ENCODE results near the gene RND1. TPM values are rescaled to one million over a fixed set of nuclear protein-coding genes. Genes with fewer than 3 reads are reported as not detected.

RND1 gene
- total and polyA plus RNA-seq, 2 of the 13 experiments (the other 11 are each of a cell fraction or from before 2014, with no cell fraction given): 1.8 to 1.9 TPM

DNA sequence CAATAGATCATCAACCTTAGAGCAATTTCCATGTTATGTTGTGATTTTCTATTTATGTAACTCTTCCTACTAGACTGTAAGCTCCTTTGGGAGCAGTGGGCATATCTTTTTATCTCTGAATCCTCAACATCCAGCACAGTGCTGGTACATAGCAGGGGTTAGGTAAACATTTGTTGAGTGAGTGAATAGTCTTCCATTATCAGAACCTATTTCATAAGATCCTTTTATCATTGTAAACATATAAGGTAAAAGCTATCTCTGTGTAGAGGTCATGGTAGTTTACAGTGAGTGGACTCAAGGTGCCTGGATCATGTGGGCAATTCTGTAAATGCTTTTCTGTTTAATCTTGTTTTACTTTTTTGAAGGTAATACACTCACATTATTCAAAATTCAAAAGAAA is 44.5 kb upstream of the RND1 start (continued):
- TF ChIP-seq AKNA (CRISPR knock-in tag; IDR thresholded peaks at IDR 0.05; ENCODE audit: borderline replicate concordance) (no peak), FOXM1 (CRISPR knock-in tag; IDR thresholded peaks at IDR 0.05) (no peak), KLF12 (CRISPR knock-in tag; IDR thresholded peaks at IDR 0.05; ENCODE audit: borderline replicate concordance) (no peak), ZNF256 (CRISPR knock-in tag; conservative IDR thresholded peaks at IDR 0.05) (no peak), JDP2 (CRISPR knock-in tag; IDR thresholded peaks at IDR 0.05; ENCODE audit: borderline replicate concordance) (no peak), ZNF749 (CRISPR knock-in tag; IDR thresholded peaks at IDR 0.05; ENCODE audit: borderline replicate concordance) (no peak), THAP11 (CRISPR knock-in tag; IDR thresholded peaks at IDR 0.05) (peak; percentile 74), GZF1 (CRISPR knock-in tag; IDR thresholded peaks at IDR 0.05) (no peak), MIXL1 (CRISPR knock-in tag; IDR thresholded peaks at IDR 0.05) (peak; percentile 94), STAT5B (CRISPR knock-in tag; IDR thresholded peaks at IDR 0.05) (peak; percentile 69; the same call in 1 of the 2 replicates), ZNF264 (CRISPR knock-in tag; IDR thresholded peaks at IDR 0.05) (0 out of 2 replicates have a peak, but pooled peaks have one; percentile 50), SRSF9 (IDR thresholded peaks at IDR 0.05; ENCODE audit: borderline replicate concordance, insufficient read depth, low read depth, low read length, poor library complexity, severe bottlenecking) (no peak), ZNF24 (IDR thresholded peaks at IDR 0.05) (no peak)
- TF ChIP-seq, protein P1, sequence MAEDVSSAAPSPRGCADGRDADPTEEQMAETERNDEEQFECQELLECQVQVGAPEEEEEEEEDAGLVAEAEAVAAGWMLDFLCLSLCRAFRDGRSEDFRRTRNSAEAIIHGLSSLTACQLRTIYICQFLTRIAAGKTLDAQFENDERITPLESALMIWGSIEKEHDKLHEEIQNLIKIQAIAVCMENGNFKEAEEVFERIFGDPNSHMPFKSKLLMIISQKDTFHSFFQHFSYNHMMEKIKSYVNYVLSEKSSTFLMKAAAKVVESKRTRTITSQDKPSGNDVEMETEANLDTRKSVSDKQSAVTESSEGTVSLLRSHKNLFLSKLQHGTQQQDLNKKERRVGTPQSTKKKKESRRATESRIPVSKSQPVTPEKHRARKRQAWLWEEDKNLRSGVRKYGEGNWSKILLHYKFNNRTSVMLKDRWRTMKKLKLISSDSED (CRISPR knock-in tag; IDR thresholded peaks at IDR 0.05): no peak
- TF ChIP-seq, protein P2, sequence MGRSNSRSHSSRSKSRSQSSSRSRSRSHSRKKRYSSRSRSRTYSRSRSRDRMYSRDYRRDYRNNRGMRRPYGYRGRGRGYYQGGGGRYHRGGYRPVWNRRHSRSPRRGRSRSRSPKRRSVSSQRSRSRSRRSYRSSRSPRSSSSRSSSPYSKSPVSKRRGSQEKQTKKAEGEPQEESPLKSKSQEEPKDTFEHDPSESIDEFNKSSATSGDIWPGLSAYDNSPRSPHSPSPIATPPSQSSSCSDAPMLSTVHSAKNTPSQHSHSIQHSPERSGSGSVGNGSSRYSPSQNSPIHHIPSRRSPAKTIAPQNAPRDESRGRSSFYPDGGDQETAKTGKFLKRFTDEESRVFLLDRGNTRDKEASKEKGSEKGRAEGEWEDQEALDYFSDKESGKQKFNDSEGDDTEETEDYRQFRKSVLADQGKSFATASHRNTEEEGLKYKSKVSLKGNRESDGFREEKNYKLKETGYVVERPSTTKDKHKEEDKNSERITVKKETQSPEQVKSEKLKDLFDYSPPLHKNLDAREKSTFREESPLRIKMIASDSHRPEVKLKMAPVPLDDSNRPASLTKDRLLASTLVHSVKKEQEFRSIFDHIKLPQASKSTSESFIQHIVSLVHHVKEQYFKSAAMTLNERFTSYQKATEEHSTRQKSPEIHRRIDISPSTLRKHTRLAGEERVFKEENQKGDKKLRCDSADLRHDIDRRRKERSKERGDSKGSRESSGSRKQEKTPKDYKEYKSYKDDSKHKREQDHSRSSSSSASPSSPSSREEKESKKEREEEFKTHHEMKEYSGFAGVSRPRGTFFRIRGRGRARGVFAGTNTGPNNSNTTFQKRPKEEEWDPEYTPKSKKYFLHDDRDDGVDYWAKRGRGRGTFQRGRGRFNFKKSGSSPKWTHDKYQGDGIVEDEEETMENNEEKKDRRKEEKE (IDR thresholded peaks at IDR 0.05): no peak
- TF ChIP-seq, protein P3, sequence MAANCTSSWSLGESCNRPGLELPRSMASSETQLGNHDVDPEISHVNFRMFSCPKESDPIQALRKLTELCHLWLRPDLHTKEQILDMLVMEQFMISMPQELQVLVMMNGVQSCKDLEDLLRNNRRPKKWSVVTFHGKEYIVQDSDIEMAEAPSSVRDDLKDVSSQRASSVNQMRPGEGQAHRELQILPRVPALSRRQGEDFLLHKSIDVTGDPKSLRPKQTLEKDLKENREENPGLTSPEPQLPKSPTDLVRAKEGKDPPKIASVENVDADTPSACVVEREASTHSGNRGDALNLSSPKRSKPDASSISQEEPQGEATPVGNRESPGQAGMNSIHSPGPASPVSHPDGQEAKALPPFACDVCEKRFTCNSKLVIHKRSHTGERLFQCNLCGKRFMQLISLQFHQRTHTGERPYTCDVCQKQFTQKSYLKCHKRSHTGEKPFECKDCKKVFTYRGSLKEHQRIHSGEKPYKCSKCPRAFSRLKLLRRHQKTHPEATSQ (CRISPR knock-in tag; IDR thresholded peaks at IDR 0.05; ENCODE audit: borderline replicate concordance): peak; percentile 62; the same call in 1 of the 2 replicates
- TF ChIP-seq, protein P4, sequence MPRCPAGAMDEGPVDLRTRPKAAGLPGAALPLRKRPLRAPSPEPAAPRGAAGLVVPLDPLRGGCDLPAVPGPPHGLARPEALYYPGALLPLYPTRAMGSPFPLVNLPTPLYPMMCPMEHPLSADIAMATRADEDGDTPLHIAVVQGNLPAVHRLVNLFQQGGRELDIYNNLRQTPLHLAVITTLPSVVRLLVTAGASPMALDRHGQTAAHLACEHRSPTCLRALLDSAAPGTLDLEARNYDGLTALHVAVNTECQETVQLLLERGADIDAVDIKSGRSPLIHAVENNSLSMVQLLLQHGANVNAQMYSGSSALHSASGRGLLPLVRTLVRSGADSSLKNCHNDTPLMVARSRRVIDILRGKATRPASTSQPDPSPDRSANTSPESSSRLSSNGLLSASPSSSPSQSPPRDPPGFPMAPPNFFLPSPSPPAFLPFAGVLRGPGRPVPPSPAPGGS (CRISPR knock-in tag; IDR thresholded peaks at IDR 0.05): no peak

Data from HepG2 (cell line).